Endothelial cell of umbilical vein (primary cell): ENCODE measurements around the gene ARHGDIA.

Source experiments
- CTCF ChIP-seq, 2 donors: IDR thresholded peaks; 1 replicate in 1 of 2; 2 replicates in 1 of 2; pipeline ENCODE4 v1.5.1; 2011; ENCODE audit warnings: low read length in 2 of 2, mild to moderate bottlenecking in 2 of 2, moderate library complexity in 2 of 2, control low read depth in 1 of 2, inconsistent platforms in 1 of 2, low read depth in 1 of 2; ENCODE audit not compliant: insufficient read depth in 1 of 2; ENCODE audit errors: extremely low read depth in 1 of 2
- EZH2 ChIP-seq: IDR thresholded peaks from 2 replicates; pipeline ENCODE4 v1.6.1; 2012; ENCODE audit warnings: borderline replicate concordance, low read depth, mild to moderate bottlenecking, moderate library complexity, low read length, inconsistent platforms; ENCODE audit not compliant: severe bottlenecking
- FOS ChIP-seq: IDR thresholded peaks from 2 replicates; pipeline ENCODE4 v1.6.1; 2011; ENCODE audit warnings: mild to moderate bottlenecking, low read length, moderate library complexity, borderline replicate concordance; ENCODE audit not compliant: insufficient read depth
- GATA2 ChIP-seq: IDR thresholded peaks from 2 replicates; pipeline ENCODE4 v1.7.0; 2011; ENCODE audit warnings: low read depth, mild to moderate bottlenecking, moderate library complexity, mixed read lengths, low read length; ENCODE audit not compliant: insufficient read length, insufficient read depth
- JUN ChIP-seq: IDR thresholded peaks from 2 replicates; pipeline ENCODE4 v1.6.1; 2011; ENCODE audit warnings: borderline replicate concordance, low read depth; ENCODE audit not compliant: insufficient read length, insufficient read depth
- MAX ChIP-seq: IDR thresholded peaks from 2 replicates; pipeline ENCODE4 v1.6.1; 2011; ENCODE audit not compliant: insufficient read depth, insufficient read length
- MYC ChIP-seq: IDR thresholded peaks from one replicate; pipeline ENCODE4 v1.6.1; 2011; ENCODE audit warnings: mild to moderate bottlenecking, low read depth, low read length
- POLR2A ChIP-seq: IDR thresholded peaks from 2 replicates; pipeline ENCODE4 v1.6.1; 2012; ENCODE audit warnings: low read depth, mild to moderate bottlenecking, control low read depth, low read length
- POLR2AphosphoS5 ChIP-seq: IDR thresholded peaks from 2 replicates; pipeline ENCODE4 v1.6.1; 2012; ENCODE audit warnings: low read depth, mild to moderate bottlenecking, control low read depth, low read length, moderate library complexity; ENCODE audit not compliant: insufficient read depth

- TF ChIP-seq EZH2, result no peak
- no peak for TF ChIP-seq CTCF (IDR thresholded peaks at IDR 0.05; ENCODE audit: extremely low read depth in 1 of 2, insufficient read depth in 1 of 2, low read depth in 1 of 2, low read length in 2 of 2)
- no peak for TF ChIP-seq FOS
- TF ChIP-seq POLR2AphosphoS5, result no peak
- no peak for TF ChIP-seq JUN
- TF ChIP-seq POLR2A, result no peak
- no peak for TF ChIP-seq MAX
- TF ChIP-seq MYC, result no peak
- no peak for TF ChIP-seq GATA2
Observed at GRCh38 chr17:81842725-81843504, 28.2 kb downstream of the ARHGDIA start.
